Measurements from ENCODE around the gene IGSF11. TPM values are rescaled to one million over a fixed set of nuclear protein-coding genes. Genes with fewer than 3 reads are reported as not detected.

The IGSF11 gene
- total and polyA plus RNA-seq, 9 of the 15 experiments (the other 6 are each of a cell fraction or from before 2014, with no cell fraction given), result 1.2 to 2.8 (median 1.7) TPM

DNA sequence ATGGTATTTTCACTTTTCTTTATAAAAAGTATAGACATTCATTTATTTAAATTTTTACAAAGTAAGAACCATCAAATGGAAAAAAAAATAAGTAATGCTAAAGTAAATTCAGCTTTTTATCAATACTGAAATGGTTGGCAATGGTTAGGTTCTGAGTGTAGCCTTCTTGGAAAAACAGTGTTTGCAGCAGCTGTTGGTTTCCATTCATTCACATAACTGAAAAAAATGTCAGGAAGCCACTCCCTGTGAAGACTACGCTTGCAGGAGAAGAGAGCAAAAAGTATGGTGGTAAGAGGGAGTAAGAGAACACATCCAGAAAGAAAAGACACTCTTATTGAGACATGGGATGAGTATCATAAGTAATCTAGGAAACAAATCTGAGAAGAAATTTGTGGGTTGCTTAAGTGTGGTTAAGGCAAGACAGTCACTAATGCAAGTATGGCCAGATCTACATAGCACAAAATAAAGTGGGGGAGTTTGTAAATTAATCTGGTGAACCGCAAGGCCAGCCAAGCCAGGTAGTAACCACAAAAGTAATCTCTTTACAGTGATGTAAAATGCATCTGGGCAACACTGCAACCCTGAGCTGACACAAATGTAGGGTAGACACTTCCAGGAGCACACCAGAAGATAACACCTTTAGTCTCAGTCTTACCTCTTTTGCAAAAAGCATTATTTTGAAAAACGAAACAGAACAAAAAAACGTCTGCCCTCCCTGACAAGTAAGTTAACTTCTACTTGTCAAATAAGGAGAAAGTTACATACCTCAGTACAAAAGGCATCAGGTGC lies 133.7 kb downstream of the IGSF11 start:
- ChIA-PET POLR2A (no interaction called here), CTCF (ENCODE audit: low intra/inter-chr PET ratio) (no interaction called here)
- H3K79me2 ChIP-seq (ENCODE audit: control insufficient read depth, insufficient read depth, low read length), result no peaks in the 10 kb centered on the region
- no peak for TF ChIP-seq LARP7 (IDR thresholded peaks at IDR 0.05)
- TF ChIP-seq ZNF766 (CRISPR knock-in tag; conservative IDR thresholded peaks at IDR 0.05), result no peak
- TF ChIP-seq ZNF347 (CRISPR knock-in tag; IDR thresholded peaks at IDR 0.05; ENCODE audit: low read depth), result no peak
- TF ChIP-seq, protein P1, sequence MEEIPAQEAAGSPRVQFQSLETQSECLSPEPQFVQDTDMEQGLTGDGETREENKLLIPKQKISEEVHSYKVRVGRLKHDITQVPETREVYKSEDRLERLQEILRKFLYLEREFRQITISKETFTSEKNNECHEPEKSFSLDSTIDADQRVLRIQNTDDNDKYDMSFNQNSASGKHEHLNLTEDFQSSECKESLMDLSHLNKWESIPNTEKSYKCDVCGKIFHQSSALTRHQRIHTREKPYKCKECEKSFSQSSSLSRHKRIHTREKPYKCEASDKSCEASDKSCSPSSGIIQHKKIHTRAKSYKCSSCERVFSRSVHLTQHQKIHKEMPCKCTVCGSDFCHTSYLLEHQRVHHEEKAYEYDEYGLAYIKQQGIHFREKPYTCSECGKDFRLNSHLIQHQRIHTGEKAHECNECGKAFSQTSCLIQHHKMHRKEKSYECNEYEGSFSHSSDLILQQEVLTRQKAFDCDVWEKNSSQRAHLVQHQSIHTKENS (CRISPR knock-in tag; IDR thresholded peaks at IDR 0.05), result no peak
- TF ChIP-seq CBFA2T2 (conservative IDR thresholded peaks at IDR 0.05), result no peak
- TF ChIP-seq COPS2 (conservative IDR thresholded peaks at IDR 0.05), result no peak
- TF ChIP-seq BMI1 (IDR thresholded peaks at IDR 0.05; ENCODE audit: low read length), result no peak
- TF ChIP-seq ZBED1 (IDR thresholded peaks at IDR 0.05), result no peak
- no peak for TF ChIP-seq ADNP (tag; IDR thresholded peaks at IDR 0.05)
- no peak for TF ChIP-seq FOXA3 (CRISPR knock-in tag; conservative IDR thresholded peaks at IDR 0.05 in 1 of 2, IDR thresholded peaks at IDR 0.05 in 1 of 2)
- no peak overlapping the region for H3K4me2 ChIP-seq (ENCODE audit: insufficient read depth, low read length)
- H3K9me3 ChIP-seq (replicated peaks; ENCODE audit: control insufficient read depth, insufficient read depth, low read depth, low read length), result no peaks in the 10 kb centered on the region
- H3K27me3 ChIP-seq (ENCODE audit: control insufficient read depth in 2 of 2, insufficient read depth in 2 of 2, low read length in 2 of 2), result no peaks in the 10 kb centered on the region; a peak in 1 of 5 replicates
- no peak overlapping the region for H3K27ac ChIP-seq (ENCODE audit: extremely low read depth, low read depth, low read length)
- intact Hi-C loops (cut with micrococcal nuclease), result no loop called here
- no peak overlapping the region for H3K4me3 ChIP-seq
- no peaks in the 10 kb centered on the region for H3K9me1 ChIP-seq (ENCODE audit: control insufficient read depth, insufficient read depth, low read length)
- in situ Hi-C loops (cut with MboI), result no loop called here
- 15% methylated on average over 4 of the region's 4 CpGs for WGBS (ENCODE audit: insufficient coverage, low coverage, missing lambda C conversion rate)
- FAIRE-seq, result no peak
- BruUV-seq (replicated peaks), result no TSS peak
- H4K20me1 ChIP-seq (replicated peaks; ENCODE audit: control insufficient read depth, insufficient read depth, low read length), result no peaks in the 10 kb centered on the region
- no peak for ATAC-seq
- no peaks in the 10 kb centered on the region for H3K36me3 ChIP-seq (ENCODE audit: control insufficient read depth, insufficient read depth, low read length)
- no peak for DNase-seq (ENCODE audit: extremely low read depth in 1 of 4, low spot score in 3 of 4)
- H3K4me1 ChIP-seq (replicated peaks in 1 of 2; ENCODE audit: control insufficient read depth in 2 of 2, insufficient read depth in 2 of 2, low read length in 2 of 2), result no peaks in the 10 kb centered on the region
- H2AFZ ChIP-seq (ENCODE audit: low read depth, low read length), result no peak overlapping the region
- no peak overlapping the region for H3K9ac ChIP-seq (ENCODE audit: insufficient read depth in 1 of 2, low read depth in 2 of 2, low read length in 2 of 2)
